ENCODE data around the gene SEMA5A.

Gene SEMA5A

DNA sequence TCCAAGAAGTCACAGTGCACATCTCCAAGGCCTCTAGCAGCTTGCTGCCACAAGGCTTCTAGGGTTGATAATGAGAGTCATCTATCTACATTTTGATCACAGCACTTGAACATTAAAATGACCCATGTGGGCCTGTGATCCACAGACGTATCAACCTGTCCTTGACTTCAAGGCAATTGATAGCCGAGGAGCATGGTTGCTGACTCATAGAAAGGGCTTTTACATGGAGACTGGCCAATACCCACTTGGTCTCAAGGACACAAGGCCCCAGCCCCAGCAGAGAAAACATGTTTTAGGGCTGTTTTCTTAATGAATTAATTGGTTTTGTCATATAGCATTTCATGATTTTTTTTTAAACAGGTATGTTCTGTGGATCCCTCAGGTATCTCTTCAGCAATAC is 314.0 kb downstream of the SEMA5A start:
- no peaks in the 10 kb centered on the region for H3K4me1 ChIP-seq (ENCODE audit: control insufficient read depth, insufficient read depth, low read length)
- POLR2A ChIA-PET = no interaction called here
- no peak overlapping the region for H3K27ac ChIP-seq (ENCODE audit: extremely low read depth, low read depth, low read length)
- no peaks in the 10 kb centered on the region for H3K9me3 ChIP-seq (ENCODE audit: control insufficient read depth, insufficient read depth, low read depth, low read length)
- no peaks in the 10 kb centered on the region for H3K36me3 ChIP-seq (ENCODE audit: control insufficient read depth in 2 of 2, insufficient read depth in 1 of 2, low read length in 2 of 2)
- H3K4me3 ChIP-seq (ENCODE audit: low read depth, low read length) = no peak overlapping the region
- CTCF ChIA-PET = no interaction called here
- no peak for TF ChIP-seq ZNF555 (tag by site-specific recombination; conservative IDR thresholded peaks at IDR 0.05)
- no peak for TF ChIP-seq ZNF707 (tag by site-specific recombination; IDR thresholded peaks at IDR 0.05)
- no peak for TF ChIP-seq ZNF416 (tag by site-specific recombination; IDR thresholded peaks at IDR 0.05)

DNA sequence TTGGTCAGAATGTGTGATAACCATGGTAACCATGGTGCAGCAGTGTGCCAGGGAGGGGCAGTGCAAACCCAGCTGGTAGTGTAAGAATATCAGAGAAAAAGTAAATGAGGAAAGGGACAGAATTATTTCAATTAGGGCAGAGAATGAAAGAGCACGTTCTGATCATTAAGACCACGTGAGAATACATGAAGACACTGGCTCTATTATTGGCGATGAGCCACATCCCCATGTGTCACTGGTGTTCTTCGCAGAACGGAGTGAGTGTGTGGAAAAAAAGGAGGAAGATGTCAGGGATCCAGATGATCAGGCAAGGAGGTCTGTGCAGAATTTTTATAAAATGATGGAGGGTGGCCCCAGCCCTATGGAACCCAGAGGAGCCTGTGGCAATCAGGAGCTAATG is 315.5 kb downstream of the SEMA5A start:
- TF ChIP-seq ZNF558 (tag by site-specific recombination; IDR thresholded peaks at IDR 0.05) = no peak
- TF ChIP-seq ZNF596 (tag by site-specific recombination; IDR thresholded peaks at IDR 0.05) = no peak
- TF ChIP-seq, protein P1, sequence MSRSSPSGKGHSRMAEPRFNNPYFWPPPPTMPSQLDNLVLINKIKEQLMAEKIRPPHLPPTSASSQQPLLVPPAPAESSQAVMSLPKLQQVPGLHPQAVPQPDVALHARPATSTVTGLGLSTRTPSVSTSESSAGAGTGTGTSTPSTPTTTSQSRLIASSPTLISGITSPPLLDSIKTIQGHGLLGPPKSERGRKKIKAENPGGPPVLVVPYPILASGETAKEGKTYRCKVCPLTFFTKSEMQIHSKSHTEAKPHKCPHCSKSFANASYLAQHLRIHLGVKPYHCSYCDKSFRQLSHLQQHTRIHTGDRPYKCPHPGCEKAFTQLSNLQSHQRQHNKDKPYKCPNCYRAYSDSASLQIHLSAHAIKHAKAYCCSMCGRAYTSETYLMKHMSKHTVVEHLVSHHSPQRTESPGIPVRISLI (tag by site-specific recombination; IDR thresholded peaks at IDR 0.05) = no peak
- no peak for TF ChIP-seq REPIN1 (tag by site-specific recombination; IDR thresholded peaks at IDR 0.05; ENCODE audit: low read depth)
- TF ChIP-seq, protein P2, sequence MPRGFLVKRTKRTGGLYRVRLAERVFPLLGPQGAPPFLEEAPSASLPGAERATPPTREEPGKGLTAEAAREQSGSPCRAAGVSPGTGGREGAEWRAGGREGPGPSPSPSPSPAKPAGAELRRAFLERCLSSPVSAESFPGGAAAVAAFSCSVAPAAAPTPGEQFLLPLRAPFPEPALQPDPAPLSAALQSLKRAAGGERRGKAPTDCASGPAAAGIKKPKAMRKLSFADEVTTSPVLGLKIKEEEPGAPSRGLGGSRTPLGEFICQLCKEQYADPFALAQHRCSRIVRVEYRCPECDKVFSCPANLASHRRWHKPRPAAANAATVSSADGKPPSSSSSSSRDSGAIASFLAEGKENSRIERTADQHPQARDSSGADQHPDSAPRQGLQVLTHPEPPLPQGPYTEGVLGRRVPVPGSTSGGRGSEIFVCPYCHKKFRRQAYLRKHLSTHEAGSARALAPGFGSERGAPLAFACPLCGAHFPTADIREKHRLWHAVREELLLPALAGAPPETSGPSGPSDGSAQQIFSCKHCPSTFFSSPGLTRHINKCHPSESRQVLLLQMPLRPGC (tag by site-specific recombination; IDR thresholded peaks at IDR 0.05) = no peak
- TF ChIP-seq ZNF324 (tag by site-specific recombination; IDR thresholded peaks at IDR 0.05) = no peak
- no peak for TF ChIP-seq ZNF433 (tag by site-specific recombination; IDR thresholded peaks at IDR 0.05; ENCODE audit: low read depth)
- no peak for TF ChIP-seq OVOL3 (tag by site-specific recombination; IDR thresholded peaks at IDR 0.05)
- TF ChIP-seq ZXDB (tag by site-specific recombination; IDR thresholded peaks at IDR 0.05) = no peak
- TF ChIP-seq, protein P3, sequence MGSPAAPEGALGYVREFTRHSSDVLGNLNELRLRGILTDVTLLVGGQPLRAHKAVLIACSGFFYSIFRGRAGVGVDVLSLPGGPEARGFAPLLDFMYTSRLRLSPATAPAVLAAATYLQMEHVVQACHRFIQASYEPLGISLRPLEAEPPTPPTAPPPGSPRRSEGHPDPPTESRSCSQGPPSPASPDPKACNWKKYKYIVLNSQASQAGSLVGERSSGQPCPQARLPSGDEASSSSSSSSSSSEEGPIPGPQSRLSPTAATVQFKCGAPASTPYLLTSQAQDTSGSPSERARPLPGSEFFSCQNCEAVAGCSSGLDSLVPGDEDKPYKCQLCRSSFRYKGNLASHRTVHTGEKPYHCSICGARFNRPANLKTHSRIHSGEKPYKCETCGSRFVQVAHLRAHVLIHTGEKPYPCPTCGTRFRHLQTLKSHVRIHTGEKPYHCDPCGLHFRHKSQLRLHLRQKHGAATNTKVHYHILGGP (tag by site-specific recombination; IDR thresholded peaks at IDR 0.05) = no peak
- TF ChIP-seq GFI1B (tag by site-specific recombination; IDR thresholded peaks at IDR 0.05) = no peak
- Histone ChIP-seq H3K36me3 (ENCODE audit: control insufficient read depth in 2 of 2, insufficient read depth in 1 of 2, low read length in 2 of 2) (no peaks in the 10 kb centered on the region), H3K9me3 (ENCODE audit: control insufficient read depth, insufficient read depth, low read depth, low read length) (no peaks in the 10 kb centered on the region), H3K27ac (ENCODE audit: extremely low read depth, low read depth, low read length) (no peak overlapping the region), H3K4me3 (ENCODE audit: low read depth, low read length) (no peak overlapping the region), H3K4me1 (ENCODE audit: control insufficient read depth, insufficient read depth, low read length) (no peaks in the 10 kb centered on the region)
- ChIA-PET CTCF (interaction anchor here (0.7 kb wide), 1 partner anchor 38 kb away, joined by 4 read pairs; no protein-coding TSS in a partner anchor), POLR2A (no interaction called here)

DNA sequence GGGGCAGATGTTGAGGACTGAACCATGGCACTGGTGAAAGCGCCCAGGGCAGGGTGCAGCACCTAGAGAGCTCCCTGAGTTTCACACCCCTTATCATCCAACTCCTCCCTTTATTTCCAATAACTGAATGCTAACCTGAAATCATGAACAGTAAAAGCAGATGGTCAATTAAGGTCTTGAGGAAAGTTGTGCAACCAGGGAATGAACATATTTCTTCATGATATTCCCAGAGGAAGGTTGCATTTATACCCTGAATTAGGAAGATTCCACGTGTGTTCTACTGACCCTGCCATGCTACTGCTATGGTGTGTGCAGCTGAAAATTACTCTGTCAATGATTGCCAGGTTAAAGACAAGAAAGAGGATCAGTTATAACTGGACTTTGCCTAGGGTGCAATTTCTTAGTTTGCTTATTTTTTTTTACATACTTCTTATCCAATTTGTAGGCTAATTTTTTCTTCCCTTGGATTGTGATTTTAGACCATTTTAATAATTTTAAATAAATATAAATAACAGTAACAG is 319.8 kb downstream of the SEMA5A start:
- Histone ChIP-seq H3K4me3 (ENCODE audit: low read depth, low read length) (no peak overlapping the region), H3K36me3 (ENCODE audit: control insufficient read depth in 2 of 2, insufficient read depth in 1 of 2, low read length in 2 of 2) (no peaks in the 10 kb centered on the region), H3K27ac (ENCODE audit: extremely low read depth, low read depth, low read length) (no peak overlapping the region), H3K9me3 (ENCODE audit: control insufficient read depth, insufficient read depth, low read depth, low read length) (no peaks in the 10 kb centered on the region), H3K4me1 (ENCODE audit: control insufficient read depth, insufficient read depth, low read length) (no peaks in the 10 kb centered on the region)
- ChIA-PET CTCF (interaction anchor here (0.7 kb wide), 1 partner anchor 875 kb away, joined by 3 read pairs; no protein-coding TSS in a partner anchor), POLR2A (no interaction called here)
- TF ChIP-seq ZFP69B (tag by site-specific recombination; IDR thresholded peaks at IDR 0.05) (no peak), MZF1 (tag by site-specific recombination; IDR thresholded peaks at IDR 0.05; ENCODE audit: borderline replicate concordance) (no peak), ZNF473 (tag by site-specific recombination; IDR thresholded peaks at IDR 0.05) (no peak), ZNF660 (tag by site-specific recombination; IDR thresholded peaks at IDR 0.05) (no peak), ZNF514 (tag by site-specific recombination; IDR thresholded peaks at IDR 0.05) (no peak), ZFP37 (tag by site-specific recombination; IDR thresholded peaks at IDR 0.05) (no peak), ZNF747 (tag by site-specific recombination; IDR thresholded peaks at IDR 0.05) (no peak), SALL2 (tag by site-specific recombination; IDR thresholded peaks at IDR 0.05; ENCODE audit: borderline replicate concordance) (no peak), ZNF701 (tag by site-specific recombination; IDR thresholded peaks at IDR 0.05) (no peak), ZNF335 (tag by site-specific recombination; conservative IDR thresholded peaks at IDR 0.05) (no peak)
- TF ChIP-seq, protein P4, sequence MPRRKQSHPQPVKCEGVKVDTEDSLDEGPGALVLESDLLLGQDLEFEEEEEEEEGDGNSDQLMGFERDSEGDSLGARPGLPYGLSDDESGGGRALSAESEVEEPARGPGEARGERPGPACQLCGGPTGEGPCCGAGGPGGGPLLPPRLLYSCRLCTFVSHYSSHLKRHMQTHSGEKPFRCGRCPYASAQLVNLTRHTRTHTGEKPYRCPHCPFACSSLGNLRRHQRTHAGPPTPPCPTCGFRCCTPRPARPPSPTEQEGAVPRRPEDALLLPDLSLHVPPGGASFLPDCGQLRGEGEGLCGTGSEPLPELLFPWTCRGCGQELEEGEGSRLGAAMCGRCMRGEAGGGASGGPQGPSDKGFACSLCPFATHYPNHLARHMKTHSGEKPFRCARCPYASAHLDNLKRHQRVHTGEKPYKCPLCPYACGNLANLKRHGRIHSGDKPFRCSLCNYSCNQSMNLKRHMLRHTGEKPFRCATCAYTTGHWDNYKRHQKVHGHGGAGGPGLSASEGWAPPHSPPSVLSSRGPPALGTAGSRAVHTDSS (tag by site-specific recombination; IDR thresholded peaks at IDR 0.05) = no peak
